A549 treated with CpdA at 1 μM for 4 hours (cell line): Measurements from ENCODE around the gene MLLT11. TPM values are rescaled to one million over a fixed set of nuclear protein-coding genes. Genes with fewer than 3 reads are reported as not detected.

ENCODE experiments used
- total RNA-seq: library from RNA; stranded (reverse); fragments of 200-300 nt; extraction: Qiagen RNA extraction; gene quantifications from 5 replicates; pipeline ENCODE4 v1.2.3, GENCODE V29; 2022; ENCODE audit warnings: low read depth

Gene MLLT11, protein sequence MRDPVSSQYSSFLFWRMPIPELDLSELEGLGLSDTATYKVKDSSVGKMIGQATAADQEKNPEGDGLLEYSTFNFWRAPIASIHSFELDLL
- 15.1 to 18.7 TPM (median 17.2 TPM) in 5 replicates for total RNA-seq

GRCh38 chr1:151060007-151060656 lies at the start of gene MLLT11:
MLLT11 (plus strand) TSS chr1:151060397; CDS start chr1:151067225, 6,828 bp downstream.

DNA sequence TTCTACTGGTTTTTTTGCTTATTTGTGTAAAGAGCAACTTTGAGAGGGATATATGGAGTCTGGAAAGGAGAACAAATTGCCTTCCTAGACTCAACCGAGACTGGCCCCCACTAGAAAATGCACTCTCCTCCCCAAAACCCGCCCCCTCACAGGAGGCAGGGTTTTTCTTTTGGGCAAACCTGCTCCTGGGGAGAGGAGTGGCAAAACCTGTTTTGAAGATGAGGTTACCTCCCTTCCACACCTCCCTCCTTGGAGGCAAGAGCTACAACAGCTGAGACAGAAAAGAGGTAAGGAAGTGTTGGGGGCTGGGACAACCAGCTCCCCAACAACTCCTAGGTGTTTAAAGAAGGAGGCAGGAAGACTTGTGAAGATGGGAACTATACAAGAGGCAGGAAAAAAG lies 23.8 kb upstream of the MLLT11 start, which contains the start of gene BNIPL:
TSS of gene BNIPL (plus strand) at position 231 of the 400 bp plus-strand sequence. CDS start at position 371, 140 bp downstream.

DNA sequence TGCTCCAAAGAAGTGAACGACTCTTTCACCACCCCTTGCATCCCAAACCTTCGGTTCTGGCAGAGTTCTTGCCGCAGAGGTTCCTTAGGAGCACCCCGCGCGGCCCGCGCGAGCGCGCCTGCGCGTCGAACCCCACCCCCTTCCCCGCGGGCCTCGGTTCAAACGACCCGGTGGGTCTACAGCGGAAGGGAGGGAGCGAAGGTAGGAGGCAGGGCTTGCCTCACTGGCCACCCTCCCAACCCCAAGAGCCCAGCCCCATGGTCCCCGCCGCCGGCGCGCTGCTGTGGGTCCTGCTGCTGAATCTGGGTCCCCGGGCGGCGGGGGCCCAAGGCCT lies 12.6 kb upstream of the MLLT11 start, which contains the start of gene C1orf56:
TSS of gene C1orf56 (plus strand) at position 161 of the 334 bp plus-strand sequence. CDS start at position 258, 97 bp downstream.

DNA sequence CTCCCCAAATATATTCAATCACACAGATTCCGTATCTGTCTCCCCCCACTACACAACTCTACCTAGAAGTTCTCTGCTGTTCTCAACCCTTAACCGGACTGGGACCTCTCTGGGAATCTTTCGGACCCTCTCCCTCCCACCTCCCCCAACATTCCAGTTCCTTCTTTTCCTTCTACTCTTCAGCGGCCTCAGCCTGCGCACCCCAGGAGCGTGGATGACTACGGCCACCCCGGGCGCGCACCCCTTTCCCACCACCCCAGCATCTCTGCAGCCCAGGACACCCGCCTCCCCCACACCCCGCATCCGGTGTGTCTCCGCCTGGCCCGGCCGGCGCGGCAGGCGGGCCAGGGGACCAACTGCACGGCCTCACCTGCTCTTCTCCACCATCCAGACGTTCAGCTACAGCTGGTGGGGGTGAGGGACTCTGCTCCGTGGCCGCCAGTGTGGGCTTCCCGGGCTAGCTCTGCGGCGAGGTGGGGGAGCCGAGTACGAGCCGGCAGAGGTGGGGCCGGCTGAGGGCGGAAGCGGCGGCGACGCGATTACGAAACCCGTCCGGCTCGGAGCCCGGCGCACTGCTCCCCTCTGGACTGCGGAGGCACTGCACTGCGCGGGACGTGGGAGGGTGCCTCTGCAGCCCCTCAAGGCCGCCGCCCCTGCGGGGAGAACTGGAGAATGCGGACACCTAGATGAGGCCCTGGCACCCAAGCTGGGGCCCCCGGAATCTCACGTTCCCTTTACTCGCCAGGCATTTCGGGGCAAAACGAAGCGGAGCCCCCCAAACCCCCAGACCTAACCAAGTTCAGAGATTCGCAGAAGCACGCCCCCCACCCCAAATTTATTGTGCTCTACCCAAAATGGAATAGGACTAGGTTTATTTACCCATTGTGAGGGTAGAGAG lies 839 bp upstream of the MLLT11 start, which contains the start of gene CDC42SE1:
TSS of gene CDC42SE1 (minus strand) at position 514 of the 898 bp plus-strand sequence. CDS start 3,892 bp downstream, outside the sequence.

DNA sequence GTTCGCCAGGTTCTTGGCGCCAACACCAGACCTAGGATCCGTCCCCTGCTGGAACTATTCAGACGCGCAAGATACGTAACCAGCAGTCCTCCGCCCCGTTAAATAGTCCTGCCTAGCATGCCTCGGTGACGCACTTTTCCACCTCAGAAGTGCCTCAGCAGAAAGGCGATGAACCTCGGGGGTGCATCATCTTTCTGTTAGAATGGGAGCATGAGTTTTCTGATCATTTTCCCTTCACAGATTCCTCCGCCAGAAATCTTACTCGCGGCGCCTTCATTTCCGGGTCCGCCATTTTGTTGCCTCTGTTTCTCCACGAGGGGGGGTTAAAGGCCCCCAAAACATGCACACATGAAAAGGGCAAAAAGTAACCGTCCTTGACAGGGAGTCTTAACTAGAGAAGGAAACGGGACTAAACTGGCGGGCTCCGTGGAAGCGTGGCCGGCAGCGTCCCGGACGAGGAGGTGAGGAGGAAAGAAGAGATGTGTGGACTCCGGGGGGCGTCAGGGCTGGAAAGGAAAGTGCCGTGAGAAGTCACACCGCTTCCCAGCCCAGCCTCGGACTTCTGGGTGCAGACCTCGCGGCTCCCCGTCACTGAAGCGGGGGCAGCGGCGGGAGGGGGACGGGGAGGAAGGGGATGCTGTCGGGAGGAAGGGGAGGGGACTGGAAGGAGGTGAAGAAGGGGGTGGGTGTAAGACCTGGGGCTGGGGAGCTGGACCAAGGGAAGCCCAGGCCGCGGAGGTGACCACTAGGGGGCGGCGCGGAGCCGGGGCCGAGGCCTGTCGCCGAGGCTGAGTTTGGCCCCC lies 10.5 kb downstream of the MLLT11 start, which contains the start of gene GABPB2:
TSS of gene GABPB2 (plus strand) at position 288 of the 803 bp plus-strand sequence. CDS start 17,429 bp downstream, outside the sequence.

Other genes starting within 250 kb of the MLLT11 start
- gene ARNT, start 183.8 kb upstream of the MLLT11 start, total RNA-seq: 9.9 to 13.0 TPM (median 12.7 TPM) in 5 replicates
- gene CTXND2, start 173.3 kb upstream of the MLLT11 start, total RNA-seq: not detected in 5 replicates
- gene SETDB1, start 134.0 kb upstream of the MLLT11 start, total RNA-seq: 22.9 to 24.6 TPM (median 23.6 TPM) in 5 replicates
- 249 to 266 TPM (median 256 TPM) in 5 replicates for gene CERS2, start 85.6 kb upstream of the MLLT11 start, total RNA-seq
- gene ANXA9, start 78.1 kb upstream of the MLLT11 start, total RNA-seq: 0.70 to 1.3 TPM (median 0.83 TPM) in 5 replicates
- 2.4 to 3.7 TPM (median 3.0 TPM) in 5 replicates for gene MINDY1, start 53.5 kb upstream of the MLLT11 start, total RNA-seq
- 12.4 to 16.7 TPM (median 14.9 TPM) in 5 replicates for gene PRUNE1, start 51.9 kb upstream of the MLLT11 start, total RNA-seq
- gene BNIPL, start 23.8 kb upstream of the MLLT11 start, total RNA-seq: 0.09 to 0.12 TPM (median 0.11 TPM) in 4 of 5 replicates, not detected in the other
- gene C1orf56, start 12.6 kb upstream of the MLLT11 start, total RNA-seq: 5.5 to 9.1 TPM (median 7.4 TPM) in 5 replicates
- gene CDC42SE1, start 775 bp upstream of the MLLT11 start, total RNA-seq: 68.9 to 77.7 TPM (median 75.0 TPM) in 5 replicates
- 2.1 to 3.9 TPM (median 3.8 TPM) in 5 replicates for gene GABPB2, start 10.4 kb downstream of the MLLT11 start, total RNA-seq
- gene SEMA6C, start 86.2 kb downstream of the MLLT11 start, total RNA-seq: 1.0 to 3.0 TPM (median 1.9 TPM) in 5 replicates
- not detected in 5 replicates for gene TNFAIP8L2, start 96.3 kb downstream of the MLLT11 start, total RNA-seq
- 5.5 to 9.9 TPM (median 5.7 TPM) in 5 replicates for gene LYSMD1, start 105.5 kb downstream of the MLLT11 start, total RNA-seq
- 43.2 to 48.0 TPM (median 45.2 TPM) in 5 replicates for gene SCNM1, start 105.7 kb downstream of the MLLT11 start, total RNA-seq
- gene TMOD4, start 115.6 kb downstream of the MLLT11 start, total RNA-seq: 0.25 to 0.35 TPM in 2 of 5 replicates, not detected in the others
- 44.8 to 61.9 TPM (median 47.4 TPM) in 5 replicates for gene VPS72, start 129.8 kb downstream of the MLLT11 start, total RNA-seq
- gene PIP5K1A, start 138.2 kb downstream of the MLLT11 start, total RNA-seq: 41.8 to 52.4 TPM (median 45.2 TPM) in 5 replicates
- gene PSMD4, start 194.3 kb downstream of the MLLT11 start, total RNA-seq: 165 to 226 TPM (median 194 TPM) in 5 replicates
- 13.1 to 15.6 TPM (median 14.6 TPM) in 5 replicates for gene ZNF687, start 221.9 kb downstream of the MLLT11 start, total RNA-seq